Epidermal melanocyte (primary cell): ENCODE measurements around the gene PTRH1.
"Not testable (repeated sequence)": the region's sequence is repeated elsewhere in the genome, so short reads cannot be mapped to it uniquely, and the experiment has no call there.

Experiments used
- DNase-seq: peaks from one replicate; pipeline ENCODE4 v3.0.0; 2011; ENCODE audit warnings: low spot score; ENCODE audit not compliant: insufficient read length

The PTRH1 gene, protein sequence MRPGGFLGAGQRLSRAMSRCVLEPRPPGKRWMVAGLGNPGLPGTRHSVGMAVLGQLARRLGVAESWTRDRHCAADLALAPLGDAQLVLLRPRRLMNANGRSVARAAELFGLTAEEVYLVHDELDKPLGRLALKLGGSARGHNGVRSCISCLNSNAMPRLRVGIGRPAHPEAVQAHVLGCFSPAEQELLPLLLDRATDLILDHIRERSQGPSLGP

DNA sequence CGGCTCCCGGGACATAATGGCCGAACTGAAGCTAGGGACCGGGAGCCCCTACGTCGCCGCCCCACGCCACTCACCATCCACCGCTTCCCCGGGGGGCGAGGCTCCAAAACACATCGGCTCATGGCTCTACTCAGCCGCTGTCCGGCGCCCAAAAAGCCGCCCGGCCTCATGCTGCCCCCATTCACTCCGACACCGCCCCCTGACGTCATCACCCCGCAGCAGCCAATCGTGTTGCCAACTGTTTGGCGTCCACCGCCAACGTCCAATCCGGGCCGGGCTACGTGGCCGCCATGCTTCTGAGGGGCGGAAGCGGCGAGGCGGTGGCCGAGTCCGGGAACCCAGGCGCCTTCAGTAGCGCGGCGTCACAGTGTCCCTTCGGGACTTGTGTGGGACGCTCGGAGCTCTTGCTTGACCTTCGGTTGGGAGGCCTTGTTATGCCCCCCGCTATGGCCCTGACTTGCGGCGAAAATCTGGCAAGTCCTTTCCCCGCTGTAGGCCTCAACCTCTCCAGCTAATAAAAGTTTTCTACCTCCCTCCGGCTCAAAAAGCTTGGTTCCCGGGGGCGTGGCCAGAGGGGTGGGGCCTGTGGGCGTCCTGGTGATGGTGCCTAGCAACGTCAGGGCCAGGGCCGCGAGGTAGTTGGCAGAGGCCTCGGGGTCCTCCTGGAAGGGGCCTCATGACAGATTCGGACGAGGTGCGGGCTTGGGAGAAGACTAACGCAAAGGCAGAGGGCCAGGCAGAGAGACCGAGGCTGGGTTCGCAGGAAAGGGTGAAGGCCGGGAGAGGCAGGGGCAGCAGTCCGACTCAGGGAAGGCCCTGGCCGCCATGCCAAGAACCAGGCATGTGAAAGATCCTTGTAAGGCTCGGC lies at the start of gene PTRH1, which contains the start of gene TTC16:
PTRH1 (minus strand) TSS at position 194 of the 868 bp plus-strand sequence; CDS start at position 170, 24 bp downstream.
TTC16 (plus strand) TSS at position 610 of the 868 bp plus-strand sequence; CDS start at position 677, 67 bp downstream.
- DNase-seq = peak; percentile 99

DNA sequence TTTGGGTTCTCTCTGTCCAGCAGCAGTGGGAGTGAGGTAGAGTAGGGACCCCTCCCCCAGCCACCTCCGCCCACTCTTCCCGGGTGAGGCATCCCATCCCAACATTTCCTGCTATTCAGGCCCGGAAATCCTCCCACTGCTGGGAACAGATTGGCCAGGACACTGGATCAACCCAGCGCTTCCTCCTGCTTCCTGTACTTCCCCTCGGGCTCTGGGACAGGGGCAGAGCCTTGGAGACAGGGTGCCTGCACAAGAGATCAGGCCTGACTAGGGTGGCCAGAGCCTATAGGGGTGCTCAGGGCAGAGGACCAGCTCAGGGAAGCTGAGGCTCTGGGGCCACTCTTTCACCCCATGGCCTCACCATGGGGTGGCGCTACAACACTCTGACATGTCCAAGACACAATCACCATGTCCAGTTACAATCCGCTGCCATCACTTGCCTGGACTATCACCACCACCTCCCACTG lies 48.5 kb upstream of the PTRH1 start:
- DNase-seq = no peak

DNA sequence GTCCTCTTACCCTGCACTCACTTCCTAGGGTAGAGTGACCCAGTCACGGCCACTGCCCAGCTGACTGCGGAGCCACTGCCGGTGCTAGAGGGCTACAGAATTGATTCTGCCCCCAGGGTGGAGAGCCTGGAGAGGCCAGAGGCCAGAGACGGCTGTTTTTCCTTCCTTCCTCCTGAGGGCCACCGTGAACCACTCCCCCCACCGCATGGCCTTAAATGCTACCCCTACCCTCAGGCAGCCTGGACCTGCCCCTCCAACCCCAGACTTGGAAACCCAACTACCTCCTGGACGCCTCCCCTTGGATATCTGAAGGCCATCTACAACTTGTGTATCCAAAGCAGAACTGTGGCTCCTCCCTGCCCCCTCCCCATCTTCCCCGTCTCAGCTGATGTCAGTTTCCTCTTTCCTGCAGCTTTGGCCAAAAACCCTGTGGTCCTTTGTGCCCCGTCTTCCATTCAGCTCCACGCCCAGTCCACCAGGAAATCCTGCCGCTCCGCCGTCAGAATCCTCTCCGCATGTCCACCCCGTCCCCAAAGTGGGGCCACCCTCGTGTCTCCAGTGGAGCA lies 46.7 kb upstream of the PTRH1 start:
- no peak for DNase-seq

DNA sequence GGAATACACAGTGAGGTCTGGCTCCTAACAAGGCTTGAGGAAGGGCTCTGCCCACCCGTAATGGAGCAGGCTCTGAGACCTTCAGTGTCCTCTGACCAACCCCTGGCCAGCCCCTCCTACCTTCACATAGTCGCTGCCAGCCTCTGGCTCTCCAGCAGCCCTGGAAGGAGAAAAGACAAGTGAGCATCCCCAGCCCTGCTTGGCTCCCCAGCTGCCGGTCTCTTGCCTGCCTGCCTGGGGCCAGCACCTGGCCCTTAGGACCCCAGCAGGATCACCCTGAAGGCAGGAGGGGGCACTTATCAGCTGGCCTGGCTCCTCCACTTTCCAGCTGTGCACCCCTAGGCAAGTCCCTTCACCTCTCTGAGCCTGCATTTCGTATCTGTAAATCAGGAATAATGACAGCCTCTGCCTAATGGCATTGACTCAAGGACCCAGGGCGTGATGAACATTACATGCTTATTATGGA lies 46.1 kb upstream of the PTRH1 start:
- no peak for DNase-seq

DNA sequence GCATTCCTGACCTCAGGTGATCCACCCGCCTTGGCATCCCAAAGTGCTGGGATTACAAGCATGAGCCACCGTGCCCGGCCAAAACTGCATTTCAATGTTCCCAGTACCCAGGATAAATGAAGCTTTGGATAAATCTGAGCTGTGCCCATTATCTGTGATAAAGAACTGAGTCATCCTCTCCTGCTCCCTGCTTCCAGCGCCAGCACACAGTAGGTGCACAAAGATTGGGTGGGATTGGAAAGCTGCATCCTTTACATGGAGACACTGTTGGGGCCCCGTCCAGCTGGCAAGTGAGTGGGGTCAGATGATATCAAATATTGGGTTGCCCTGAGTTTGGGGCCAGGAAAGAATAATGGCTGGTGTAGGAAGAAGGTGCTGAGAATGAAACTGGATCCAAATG lies 45.6 kb upstream of the PTRH1 start:
- DNase-seq = no peak

DNA sequence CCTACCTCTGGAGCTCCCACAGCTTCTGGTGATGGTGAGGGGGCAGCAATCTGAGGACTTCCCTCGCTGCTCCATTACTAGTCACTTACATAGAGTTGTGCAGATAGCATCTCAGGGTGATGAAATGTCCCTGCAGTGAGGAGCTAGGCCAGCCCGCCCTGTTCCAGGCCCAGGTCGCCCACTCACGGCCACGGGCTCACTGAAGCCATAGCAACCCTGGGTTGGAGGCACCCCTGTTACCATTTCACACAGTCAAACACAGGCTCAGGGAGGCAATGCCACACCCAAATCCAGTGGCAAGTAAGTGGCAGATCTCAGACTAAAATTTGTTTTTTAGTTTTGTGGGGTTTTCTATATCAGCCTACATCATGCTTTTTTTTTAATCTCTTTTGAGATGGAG lies 43.4 kb upstream of the PTRH1 start:
- no peak for DNase-seq

DNA sequence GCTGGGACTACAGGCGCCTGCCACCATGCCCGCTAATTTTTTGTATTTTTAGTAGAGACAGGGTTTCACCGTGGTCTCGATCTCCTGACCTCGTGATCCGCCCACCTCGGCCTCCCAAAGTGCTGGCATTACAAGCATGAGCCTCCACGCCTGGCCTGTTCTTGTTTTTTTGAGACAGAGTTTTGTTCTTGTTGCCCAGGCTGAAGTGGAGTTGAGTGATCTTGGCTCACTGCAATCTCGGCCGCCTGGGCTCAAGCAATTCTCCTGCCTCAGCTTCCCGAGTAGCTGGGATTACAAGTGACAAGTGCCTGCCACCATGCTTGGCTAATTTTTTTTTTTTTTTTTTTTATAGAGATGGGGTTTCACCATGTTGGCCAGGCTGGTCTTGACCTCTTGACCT lies 41.3 kb upstream of the PTRH1 start:
- not testable (repeated sequence) for DNase-seq

DNA sequence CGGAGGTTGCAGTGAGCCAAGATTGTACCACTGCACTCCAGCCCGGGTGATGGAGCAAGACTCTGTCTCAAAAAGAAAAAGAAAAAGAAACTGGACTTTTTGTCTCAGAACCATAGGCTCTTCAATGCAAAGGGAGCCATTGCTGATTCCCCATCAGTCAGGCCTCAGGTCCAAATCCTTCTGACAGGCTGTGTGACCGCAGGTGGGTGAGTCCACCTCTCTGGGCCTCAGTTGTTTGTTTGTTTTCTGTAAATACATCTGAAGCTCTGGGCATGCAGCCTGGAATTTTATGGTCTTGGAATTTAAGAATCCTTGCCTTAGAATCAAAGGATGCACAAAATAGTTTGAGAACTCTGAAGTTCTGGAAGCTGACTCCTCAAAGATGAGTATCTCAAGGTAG lies 40.8 kb upstream of the PTRH1 start:
- DNase-seq = no peak

DNA sequence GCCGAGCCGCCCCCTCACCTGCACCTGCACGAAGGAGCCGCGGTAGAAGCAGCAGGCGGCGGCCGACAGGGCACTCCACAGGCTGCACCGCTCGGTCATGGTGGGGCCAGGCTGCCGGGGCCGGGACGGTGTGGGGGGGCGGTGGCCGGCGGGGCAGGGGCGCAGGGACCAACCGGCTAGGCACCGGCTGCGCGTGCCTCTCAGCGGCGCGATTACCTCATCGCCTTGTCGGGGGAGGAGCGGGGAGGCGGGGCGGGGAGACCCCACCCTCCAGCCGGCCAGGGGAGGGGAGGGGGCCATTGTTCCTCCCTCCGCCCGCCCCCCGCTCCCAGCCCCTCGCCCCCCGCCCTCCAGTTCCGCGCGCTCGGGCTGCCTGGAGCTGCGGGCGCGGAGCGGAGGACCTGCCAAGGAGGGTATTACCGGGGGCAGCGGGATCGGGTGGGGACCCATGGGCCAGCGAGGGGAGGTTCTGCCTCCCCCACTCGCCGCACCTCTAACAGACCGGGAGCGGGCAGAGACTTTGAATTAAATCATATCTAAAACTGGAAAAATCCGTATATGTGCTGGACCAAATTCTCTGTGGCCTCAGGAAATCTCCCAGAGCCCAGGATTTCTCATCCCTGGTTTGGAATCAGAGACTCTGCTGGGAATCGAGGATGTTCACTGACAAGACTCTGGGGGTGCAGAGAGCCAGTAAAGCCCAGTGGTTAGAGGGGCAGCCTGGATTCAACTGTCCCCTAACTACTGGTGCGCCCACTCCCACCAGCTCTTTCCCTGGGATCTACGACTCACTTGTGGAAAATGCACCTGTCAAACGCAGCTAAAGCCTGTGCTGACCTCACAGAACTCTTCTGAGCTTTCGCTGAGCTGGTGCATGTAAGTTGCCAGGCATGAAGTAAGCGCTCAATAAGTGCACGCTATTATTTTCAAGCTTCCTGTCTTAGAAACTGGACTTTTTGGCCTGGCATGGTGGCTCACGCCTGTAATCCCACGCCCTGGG lies 39.9 kb upstream of the PTRH1 start:
- DNase-seq = no peak

DNA sequence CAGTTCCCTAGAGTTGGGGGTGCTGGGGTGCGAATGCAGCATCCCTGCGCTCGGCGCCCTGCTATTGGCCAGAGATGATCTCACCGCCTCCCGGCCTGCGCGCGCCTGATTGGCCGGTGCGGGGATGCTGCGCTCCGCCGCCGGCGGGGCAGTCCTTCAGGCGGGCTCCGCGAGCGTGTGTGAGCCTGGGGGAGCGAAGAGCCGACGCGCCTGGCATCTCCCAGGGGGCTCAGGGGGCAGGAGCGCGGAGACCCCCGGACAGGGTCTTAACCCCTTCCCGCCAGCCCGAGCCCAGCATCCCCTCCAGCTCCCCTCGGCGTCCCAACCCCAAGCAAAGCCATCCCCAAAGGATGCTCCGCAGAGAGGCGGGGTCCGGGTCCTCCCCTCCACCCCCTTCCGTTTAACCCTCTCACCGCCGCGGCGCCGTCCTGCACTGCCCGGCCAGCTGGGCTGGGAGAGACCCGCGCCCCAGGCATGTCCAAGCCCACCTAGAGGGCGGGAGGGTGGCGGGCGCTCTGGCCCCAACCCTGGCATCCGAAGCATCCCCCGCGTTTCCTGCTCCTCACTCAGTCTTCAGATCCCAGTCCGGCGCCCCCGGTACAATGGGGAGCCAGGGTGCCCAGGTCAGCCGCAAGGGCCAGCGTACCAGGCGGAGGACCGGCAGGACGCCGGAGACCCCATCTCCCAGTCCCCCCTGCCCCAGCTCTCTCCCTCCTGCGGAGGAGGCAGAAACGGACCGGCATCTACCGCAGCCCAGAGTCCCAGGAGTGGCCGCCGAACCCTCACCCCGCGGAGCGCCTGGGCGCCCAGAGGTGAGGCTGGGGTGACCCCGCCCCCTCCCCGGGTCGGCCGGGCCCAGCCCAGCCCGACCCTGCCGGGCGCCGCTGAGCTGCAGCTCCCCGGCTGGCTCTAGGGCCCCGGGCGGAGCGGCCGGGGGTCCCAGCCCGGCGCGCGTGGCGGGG lies 38.9 kb upstream of the PTRH1 start:
- DNase-seq = no peak

DNA sequence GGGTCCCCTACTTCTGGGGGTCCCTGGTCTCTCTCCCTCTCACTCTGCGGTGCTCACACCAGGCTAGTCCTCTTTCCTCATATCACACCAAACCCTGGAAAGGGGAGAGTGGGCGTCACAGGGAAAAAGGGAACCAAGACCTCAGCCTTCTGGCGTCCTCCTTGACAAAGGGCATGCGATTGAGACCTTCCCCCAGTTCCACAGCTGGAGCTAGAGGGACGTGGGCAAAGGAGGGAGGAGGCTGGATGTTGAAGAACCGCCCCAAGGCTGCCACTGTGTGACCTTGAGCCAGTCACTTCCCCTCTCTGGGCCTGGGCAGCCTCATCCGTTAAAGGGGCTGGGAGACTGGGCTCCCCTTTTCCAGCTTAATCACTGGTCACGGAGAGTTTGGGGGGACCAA lies 38.2 kb upstream of the PTRH1 start:
- DNase-seq = no peak

DNA sequence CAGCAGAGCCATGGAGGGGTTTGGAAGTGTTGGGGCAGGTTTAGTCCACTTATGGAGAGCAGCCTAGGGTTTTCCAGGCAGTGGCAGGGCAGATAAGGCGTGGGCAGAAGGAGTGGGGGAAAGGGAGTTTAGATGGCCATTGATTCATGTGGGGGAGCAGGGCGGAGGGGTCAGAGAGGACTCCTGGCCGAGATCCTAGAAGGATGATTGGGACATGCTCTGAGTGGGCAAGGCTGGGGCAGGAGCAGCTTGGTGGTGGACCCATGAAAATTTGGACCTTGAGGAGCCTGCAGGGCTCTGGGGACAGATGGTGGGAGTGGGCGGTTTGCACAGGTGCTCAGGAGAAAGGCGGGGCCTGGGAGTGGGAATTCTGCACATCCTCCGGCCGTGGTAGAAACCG lies 37.7 kb upstream of the PTRH1 start:
- no peak for DNase-seq

DNA sequence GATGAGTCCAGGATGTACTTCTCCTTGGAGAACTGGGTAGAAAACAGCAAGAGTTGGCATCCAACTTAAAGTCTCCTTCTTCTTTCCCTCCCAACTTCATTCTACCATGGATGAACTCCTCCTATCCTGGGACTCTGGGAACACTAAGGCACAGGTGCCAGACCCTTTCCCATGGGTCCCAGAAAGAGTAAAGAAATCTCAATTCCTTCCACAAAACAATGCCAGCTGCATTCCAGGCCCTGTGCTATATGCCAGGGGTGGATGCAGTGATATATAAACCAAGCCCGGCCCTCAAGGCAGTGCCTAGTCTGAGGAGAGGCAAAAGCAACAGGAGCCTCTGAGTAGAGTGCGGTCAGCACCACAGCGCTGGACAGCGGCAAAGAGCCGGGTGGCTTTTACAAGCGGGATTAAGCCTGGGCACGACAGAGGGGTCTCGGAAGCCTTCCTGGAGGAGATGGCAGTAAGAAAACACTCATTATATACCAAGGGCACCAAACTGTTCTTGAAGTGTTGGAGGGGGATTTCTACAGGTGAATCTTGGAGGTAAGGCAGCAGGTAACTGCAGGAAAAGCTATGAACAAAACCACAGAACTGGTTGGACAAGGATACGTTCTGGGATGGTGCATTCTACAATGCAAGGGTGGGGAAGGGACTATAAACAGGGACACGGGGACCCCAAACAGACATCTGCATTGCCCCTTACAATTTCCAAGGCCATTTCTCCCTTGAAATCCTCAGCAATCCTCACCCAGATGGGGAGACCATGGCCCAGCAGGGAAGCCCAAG lies 36.0 kb upstream of the PTRH1 start:
- peak; percentile 63 for DNase-seq

DNA sequence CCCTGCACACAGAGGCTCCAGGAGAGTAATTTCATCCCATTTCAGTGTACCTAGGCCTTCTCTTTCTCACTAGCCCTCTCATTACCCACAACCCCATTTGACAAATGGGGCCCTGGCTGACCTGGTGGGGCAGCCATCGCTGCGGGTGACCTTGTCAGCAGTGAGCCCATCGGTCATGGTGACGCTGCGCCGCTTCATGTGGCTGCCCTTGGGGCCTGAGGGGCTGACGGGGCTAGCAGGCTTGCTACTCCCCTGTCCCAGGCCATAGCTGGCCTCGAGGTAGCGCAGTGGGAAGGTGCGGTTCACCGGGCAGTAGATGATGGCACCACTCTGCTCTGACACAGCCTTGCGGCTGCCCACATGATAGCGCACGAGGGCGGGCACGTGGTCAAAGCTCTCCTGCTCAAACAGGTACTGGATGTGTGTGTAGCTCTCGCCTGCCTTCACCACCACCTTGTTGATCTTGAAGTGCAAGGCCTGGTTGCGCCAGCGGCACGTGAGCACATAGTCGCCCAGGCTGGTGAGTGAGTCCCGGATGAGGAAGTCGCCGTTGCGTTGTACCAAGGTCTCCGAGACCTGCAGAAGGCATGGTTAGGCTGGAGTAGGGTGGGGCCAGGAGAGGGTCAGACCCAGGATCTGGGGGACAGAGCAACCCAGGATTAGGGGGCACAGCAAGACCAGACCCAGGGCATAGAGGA lies 33.8 kb upstream of the PTRH1 start:
- DNase-seq = no peak

DNA sequence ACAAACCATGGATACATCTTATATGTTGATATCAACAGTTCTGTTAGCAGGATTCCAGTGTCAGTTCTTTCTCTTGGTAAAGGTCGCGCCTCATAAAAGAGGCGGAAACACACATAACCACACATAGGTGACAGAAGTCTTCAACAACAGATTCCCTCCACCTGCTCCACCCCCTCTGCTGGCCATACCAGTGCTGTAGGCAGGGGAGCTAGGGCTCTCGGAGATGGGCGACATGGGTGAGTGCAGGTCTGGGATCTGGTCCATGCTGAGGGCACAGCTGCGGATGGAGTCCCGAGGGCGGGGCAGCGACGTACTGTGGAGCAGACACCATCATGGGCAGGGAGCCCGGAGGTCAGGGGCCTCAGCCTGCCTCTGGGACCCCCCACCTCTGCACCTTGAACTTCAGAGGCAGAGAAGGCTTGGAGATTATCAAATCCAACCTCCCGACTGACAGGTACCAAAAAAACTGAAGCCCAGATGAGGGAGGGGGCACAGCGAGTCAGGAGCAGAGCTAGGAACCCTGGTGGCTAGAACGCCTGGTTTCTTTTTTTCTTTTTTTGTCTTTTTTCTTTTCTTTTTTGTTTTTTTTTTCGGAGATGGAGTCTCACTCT lies 31.6 kb upstream of the PTRH1 start:
- DNase-seq = no peak

DNA sequence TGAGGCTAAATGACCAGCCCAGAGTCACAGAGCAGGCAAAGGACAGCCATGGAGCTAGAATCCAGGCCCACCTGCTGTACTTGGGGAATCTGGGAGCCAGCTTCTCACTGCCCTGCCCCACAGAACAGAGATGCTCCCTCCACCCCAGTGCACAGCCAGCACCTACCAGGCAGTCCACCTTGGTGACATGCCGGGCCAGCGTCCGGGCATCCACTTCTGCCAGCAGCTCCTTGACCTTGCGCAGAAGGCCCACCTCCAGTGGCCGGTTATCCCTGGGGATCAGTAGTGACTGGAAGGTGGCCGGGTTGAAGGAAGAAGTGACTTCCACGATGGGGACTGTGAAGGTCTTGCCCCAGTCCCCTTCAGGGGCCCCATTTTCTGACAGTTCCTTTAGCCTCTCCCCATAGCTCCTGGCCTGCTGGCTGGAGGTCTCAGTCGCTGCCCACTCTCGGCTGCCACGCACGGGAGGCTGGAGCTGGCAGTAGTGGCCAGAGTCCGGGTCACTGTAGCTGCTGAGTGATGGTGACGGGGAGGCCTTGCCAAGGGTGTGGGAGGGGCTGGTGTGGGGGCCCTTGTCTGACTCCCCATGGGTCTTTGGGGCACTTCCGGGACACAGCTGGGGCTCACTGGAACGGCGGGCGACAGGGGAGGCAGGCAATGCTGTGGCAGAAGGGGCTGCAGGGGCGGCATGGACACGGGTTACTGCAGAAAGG lies 29.1 kb upstream of the PTRH1 start:
- no peak for DNase-seq

DNA sequence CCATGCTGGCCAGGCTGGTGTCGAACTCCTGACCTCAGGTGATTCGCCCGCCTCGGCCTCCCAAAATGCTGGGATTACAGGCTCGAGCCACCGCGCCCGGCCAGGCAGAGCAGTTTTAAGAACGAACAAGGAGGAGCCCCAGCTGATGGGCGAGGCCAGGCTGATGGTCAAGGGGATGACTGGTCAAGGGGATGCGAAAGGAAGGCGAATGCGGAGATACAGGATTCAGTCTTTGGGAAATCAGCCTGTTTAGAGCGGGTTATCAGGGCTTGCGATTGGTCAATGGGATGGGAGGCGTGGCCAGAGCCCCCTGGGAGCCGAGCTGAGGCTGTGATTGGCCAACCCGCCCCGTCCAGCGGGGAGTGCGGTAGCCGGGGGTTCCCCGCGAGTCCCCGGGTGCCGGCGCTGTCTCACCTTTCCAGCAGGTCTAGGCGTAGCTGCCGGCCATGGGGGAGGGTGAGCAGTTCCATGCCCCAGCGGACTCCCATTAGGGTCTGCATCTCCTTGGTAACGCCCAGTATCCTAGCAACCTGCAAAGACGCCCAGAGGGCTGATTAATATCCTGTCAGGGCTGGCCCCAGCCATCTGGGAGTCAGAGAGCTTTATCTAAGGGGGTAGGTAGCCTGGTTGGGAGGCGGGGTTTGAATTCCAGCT lies 27.1 kb upstream of the PTRH1 start:
- peak; percentile 86 for DNase-seq
